Tibial nerve (tissue), 4 donors: ENCODE results near the gene PPP1R14B. TPM values are rescaled to one million over a fixed set of nuclear protein-coding genes. Genes with fewer than 3 reads are reported as not detected.

Experiments used
- DNase-seq, 2 donors: peaks; one replicate each; pipeline ENCODE4 v3.0.0-alpha.2; 2019; ENCODE audit warnings: low spot score in 2 of 2
- H3K27ac ChIP-seq, 4 donors: fragments of 200-600 bp; sonication (generic) in 3 of 4; one replicate each; pipeline ENCODE4 v1.5.1; 2017 to 2019; ENCODE audit warnings: mild to moderate bottlenecking in 1 of 4
- H3K27me3 ChIP-seq, 2 donors: fragments of 200-600 bp; sonication (generic) in 1 of 2; one replicate each; pipeline versions ENCODE4 v1.5.1 to v1.6.0; 2017 to 2019
- H3K36me3 ChIP-seq, 3 donors: fragments of 200-600 bp; sonication (generic); one replicate each; pipeline ENCODE4 v1.5.1; 2018 to 2019
- H3K4me1 ChIP-seq, 4 donors: fragments of 200-600 bp; sonication (generic) in 3 of 4; one replicate each; pipeline ENCODE4 v1.5.1; 2017 to 2019
- H3K4me3 ChIP-seq, 4 donors: fragments of 200-600 bp; sonication (generic) in 3 of 4; one replicate each; pipeline ENCODE4 v1.5.1; 2017 to 2019; ENCODE audit warnings: mild to moderate bottlenecking in 1 of 4, moderate library complexity in 1 of 4
- H3K9me3 ChIP-seq, 4 donors: fragments of 200-600 bp; sonication (generic) in 3 of 4; one replicate each; pipeline ENCODE4 v1.5.1; 2017 to 2019
- CTCF ChIP-seq, 5 experiments: fragments of 200-600 bp in 3 of 5; fragments of 450-650 bp in 2 of 5; sonication (generic) in 3 of 5; IDR thresholded peaks; one replicate each; pipeline ENCODE4 v1.5.1; 2016 to 2019; ENCODE audit warnings: antibody characterized with exemption in 5 of 5, mild to moderate bottlenecking in 3 of 5, moderate library complexity in 2 of 5
- EP300 ChIP-seq, 2 donors: sonication (generic); formaldehyde crosslinking; IDR thresholded peaks; one replicate each; pipeline ENCODE4 v1.6.1; 2017; ENCODE audit warnings: antibody characterized with exemption in 2 of 2, mild to moderate bottlenecking in 1 of 2
- POLR2A ChIP-seq, 2 donors: fragments of 450-650 bp; IDR thresholded peaks; one replicate each; pipeline ENCODE4 v1.6.1; 2017; ENCODE audit warnings: antibody characterized with exemption in 2 of 2, mild to moderate bottlenecking in 2 of 2, moderate library complexity in 2 of 2
- WGBS, 2 donors: methylation state at CpG; one replicate each; pipeline ENCODE4 v1.1.5; 2018; 5-methylcytosine and 5-hydroxymethylcytosine counted together
- total RNA-seq, 4 donors: library from RNA; depleted of rRNA; stranded (reverse); fragments of >200 nt; gene quantifications; one replicate each; pipeline ENCODE4 v1.1.0, GENCODE V29; 2016

Gene PPP1R14B
- total RNA-seq, 4 donors from 2014 or later = 79.7 to 187 (median 91.4) TPM

DNA sequence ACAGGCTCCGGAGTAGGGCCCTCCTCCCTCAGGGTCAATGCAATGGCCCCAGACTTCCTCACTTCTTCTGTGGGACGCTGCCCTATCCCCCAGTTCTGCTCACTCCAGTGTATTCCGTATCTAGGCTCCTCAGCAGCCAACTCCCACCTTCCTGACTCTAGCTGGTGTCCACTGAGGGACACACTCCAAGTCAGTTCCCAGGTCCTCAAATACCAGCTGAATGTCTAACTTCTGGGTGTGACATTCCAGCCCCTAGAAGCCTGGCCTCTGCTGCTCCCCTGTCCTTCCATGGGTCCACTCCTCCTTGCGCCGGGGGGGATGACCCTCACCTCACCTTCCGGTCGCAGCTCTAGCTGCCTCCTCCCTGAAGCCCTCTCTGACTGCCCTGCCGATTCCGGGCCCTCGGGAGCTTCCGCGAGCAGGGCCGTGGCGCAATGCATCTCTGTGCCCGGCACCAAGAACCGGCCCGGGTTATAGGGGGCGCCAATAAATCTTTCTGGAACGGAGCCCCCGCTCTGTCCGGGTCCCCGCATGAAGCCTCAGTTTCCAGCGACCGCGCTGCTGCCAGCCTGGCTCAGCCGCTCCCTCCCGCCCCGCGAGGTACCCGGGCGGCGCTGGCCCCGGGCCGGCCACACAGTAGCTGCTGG is 22.3 kb upstream of the PPP1R14B start:
- WGBS, 2 donors = 0 to 1% methylated on average over 19 to 34 of the region's 34 CpGs
- no peak for TF ChIP-seq EP300 (IDR thresholded peaks at IDR 0.05)
- TF ChIP-seq CTCF (IDR thresholded peaks at IDR 0.05) = no peak
- no peak for TF ChIP-seq POLR2A (IDR thresholded peaks at IDR 0.05)
- DNase-seq = peak; percentile 30 to 36
- H3K4me3 ChIP-seq = peak overlapping the region; percentile 71 to 98 (median 90)
- H3K27me3 ChIP-seq = no peaks in the 10 kb centered on the region
- H3K27ac ChIP-seq = peak overlapping the region; percentile 92 to 97 (median 95)
- H3K9me3 ChIP-seq = no peaks in the 10 kb centered on the region
- H3K4me1 ChIP-seq = peaks cover 0 to 38% (median 25%) of the 10 kb centered on the region in 4 donors
- H3K36me3 ChIP-seq = peaks cover 0 to 34% (median 0%) of the 10 kb centered on the region in 3 donors

DNA sequence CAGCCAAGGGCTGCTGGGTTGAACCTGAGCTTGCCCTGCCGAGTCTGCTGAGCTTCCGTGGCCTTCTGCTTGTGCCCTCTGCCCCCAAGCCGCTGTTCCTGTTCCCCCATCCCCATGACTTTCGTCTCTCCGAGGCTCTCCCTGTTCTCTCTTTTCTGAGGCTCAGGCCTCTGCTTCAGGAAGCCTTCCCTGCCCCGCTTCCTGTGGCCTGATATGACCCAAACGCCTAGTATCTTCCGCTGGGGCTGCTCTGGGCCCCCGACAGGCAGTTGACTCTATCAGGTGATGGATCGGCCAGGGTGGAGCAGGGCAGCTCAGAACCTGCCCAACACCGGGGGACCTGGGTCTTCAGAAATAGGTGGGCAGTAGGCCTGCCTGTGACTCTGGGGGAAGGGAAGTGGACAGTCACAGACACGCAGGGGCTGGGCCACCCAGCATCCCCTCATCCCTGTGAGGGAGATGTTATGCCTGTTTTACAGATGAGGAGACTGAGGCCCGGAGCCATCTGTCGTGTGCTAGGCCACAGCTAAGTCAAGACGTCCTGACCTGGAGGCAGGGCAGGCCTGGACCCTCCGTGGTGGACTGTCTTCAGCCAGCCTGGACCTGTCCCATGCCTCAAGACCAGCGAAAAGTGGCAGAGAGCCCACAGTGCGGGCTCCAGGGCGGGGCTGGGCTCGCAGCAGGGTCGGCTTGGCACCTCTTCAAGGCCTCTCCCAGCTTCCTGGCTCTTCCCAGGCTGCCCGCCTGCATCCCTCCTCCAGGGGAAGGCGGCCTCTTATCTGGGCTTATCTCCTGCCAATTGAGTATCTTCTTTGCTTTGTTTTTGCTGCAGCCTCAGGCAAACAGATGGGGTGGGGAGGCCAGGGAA is 21.5 kb upstream of the PPP1R14B start:
- no peak for TF ChIP-seq EP300 (IDR thresholded peaks at IDR 0.05)
- no peak for TF ChIP-seq CTCF (IDR thresholded peaks at IDR 0.05)
- no peak for TF ChIP-seq POLR2A (IDR thresholded peaks at IDR 0.05)
- DNase-seq = peak; percentile 32 to 44
- Histone ChIP-seq H3K4me1 (peaks cover 0 to 38% (median 25%) of the 10 kb centered on the region in 4 donors), H3K9me3 (no peaks in the 10 kb centered on the region), H3K4me3 (peak overlapping the region in 3 of 4 donors; percentile 71 to 98 (median 96)), H3K36me3 (peaks cover 0 to 41% (median 0%) of the 10 kb centered on the region in 3 donors), H3K27me3 (no peaks in the 10 kb centered on the region), H3K27ac (peak overlapping the region; percentile 29 to 96 (median 93))
- WGBS, 2 donors = 41 to 44% methylated on average over 23 of the region's 23 CpGs

- H3K4me3 ChIP-seq = no peak overlapping the region
- TF ChIP-seq POLR2A (IDR thresholded peaks at IDR 0.05) = no peak
- TF ChIP-seq EP300 (IDR thresholded peaks at IDR 0.05) = no peak
- TF ChIP-seq CTCF (IDR thresholded peaks at IDR 0.05) = no peak
- H3K36me3 ChIP-seq = peaks cover 0 to 50% (median 0%) of the 10 kb centered on the region in 3 donors
Measured at GRCh38 chr11:64267207-64267945, 20.6 kb upstream of the PPP1R14B start.

DNA sequence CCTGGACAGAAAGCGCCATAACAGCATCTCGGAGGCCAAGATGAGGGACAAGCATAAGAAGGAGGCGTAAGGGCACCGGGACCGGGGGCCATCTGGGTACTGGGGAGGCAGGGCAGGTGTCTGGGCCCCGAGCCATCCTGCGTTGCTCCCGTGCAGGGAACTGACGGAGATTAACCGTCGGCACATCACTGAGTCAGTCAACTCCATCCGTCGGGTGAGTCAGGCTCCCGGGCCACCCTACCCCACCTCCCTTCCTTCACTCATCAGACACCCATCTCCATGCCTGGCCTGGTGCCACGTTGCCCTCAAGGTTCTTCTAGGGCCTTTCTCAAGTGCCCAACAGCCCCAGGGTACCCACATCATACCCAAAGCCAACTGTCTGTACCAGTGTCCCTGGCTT is 19.6 kb upstream of the PPP1R14B start:
- H3K4me3 ChIP-seq = no peak overlapping the region
- no peak for TF ChIP-seq POLR2A (IDR thresholded peaks at IDR 0.05)
- no peak for TF ChIP-seq CTCF (IDR thresholded peaks at IDR 0.05)
- no peak for TF ChIP-seq EP300 (IDR thresholded peaks at IDR 0.05)
- H3K27ac ChIP-seq = no peak overlapping the region
- peaks cover 0 to 60% (median 0%) of the 10 kb centered on the region in 3 donors for H3K36me3 ChIP-seq
- peaks cover 0 to 27% (median 21%) of the 10 kb centered on the region in 4 donors for H3K4me1 ChIP-seq
- no peaks in the 10 kb centered on the region for H3K27me3 ChIP-seq
- 87 to 90% methylated on average over 13 to 15 of the region's 15 CpGs for WGBS, 2 donors
- DNase-seq = no peak
- H3K9me3 ChIP-seq = no peaks in the 10 kb centered on the region

More at GRCh38 chr11:64267207-64267945, 20.6 kb upstream of the PPP1R14B start:
- Histone ChIP-seq H3K27ac (peak overlapping the region; percentile 29 to 96 (median 93)), H3K27me3 (no peaks in the 10 kb centered on the region), H3K4me1 (peaks cover 0 to 36% (median 25%) of the 10 kb centered on the region in 4 donors), H3K9me3 (no peaks in the 10 kb centered on the region)
- 76 to 77% methylated on average over 27 of the region's 27 CpGs for WGBS, 2 donors
- no peak for DNase-seq
